Fibroblast of lung (primary cell): ENCODE data around the gene BBS2.

Experiments used
- EZH2 ChIP-seq: IDR thresholded peaks from 2 replicates; pipeline ENCODE4 v1.5.1; 2012; ENCODE audit warnings: low read length, control low read depth, mild to moderate bottlenecking; ENCODE audit errors: missing control alignments
- TF ChIP-seq, protein P1 (sequence below), 2 donors: IDR thresholded peaks in 1 of 2; conservative IDR thresholded peaks in 1 of 2; 1 replicate in 1 of 2; 2 replicates in 1 of 2; pipeline ENCODE4 v1.5.1; 2011 to 2012; ENCODE audit warnings: low read length in 2 of 2, control low read depth in 1 of 2, inconsistent platforms in 1 of 2, low read depth in 1 of 2, mild to moderate bottlenecking in 1 of 2

GRCh38 chr16:56447286-56447685 lies 72.5 kb downstream of the BBS2 start:
- TF ChIP-seq, protein P1, sequence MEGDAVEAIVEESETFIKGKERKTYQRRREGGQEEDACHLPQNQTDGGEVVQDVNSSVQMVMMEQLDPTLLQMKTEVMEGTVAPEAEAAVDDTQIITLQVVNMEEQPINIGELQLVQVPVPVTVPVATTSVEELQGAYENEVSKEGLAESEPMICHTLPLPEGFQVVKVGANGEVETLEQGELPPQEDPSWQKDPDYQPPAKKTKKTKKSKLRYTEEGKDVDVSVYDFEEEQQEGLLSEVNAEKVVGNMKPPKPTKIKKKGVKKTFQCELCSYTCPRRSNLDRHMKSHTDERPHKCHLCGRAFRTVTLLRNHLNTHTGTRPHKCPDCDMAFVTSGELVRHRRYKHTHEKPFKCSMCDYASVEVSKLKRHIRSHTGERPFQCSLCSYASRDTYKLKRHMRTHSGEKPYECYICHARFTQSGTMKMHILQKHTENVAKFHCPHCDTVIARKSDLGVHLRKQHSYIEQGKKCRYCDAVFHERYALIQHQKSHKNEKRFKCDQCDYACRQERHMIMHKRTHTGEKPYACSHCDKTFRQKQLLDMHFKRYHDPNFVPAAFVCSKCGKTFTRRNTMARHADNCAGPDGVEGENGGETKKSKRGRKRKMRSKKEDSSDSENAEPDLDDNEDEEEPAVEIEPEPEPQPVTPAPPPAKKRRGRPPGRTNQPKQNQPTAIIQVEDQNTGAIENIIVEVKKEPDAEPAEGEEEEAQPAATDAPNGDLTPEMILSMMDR (conservative IDR thresholded peaks at IDR 0.05 in 1 of 2, IDR thresholded peaks at IDR 0.05 in 1 of 2; ENCODE audit: low read depth in 1 of 2, low read length in 2 of 2): no peak
- no peak for TF ChIP-seq EZH2
